IPS DF 4.7 (cell line): Measurements from ENCODE around the gene TOP2B.

Source experiments
- DNase-seq: peaks from one replicate; pipeline ENCODE4 v3.0.0-alpha.2; 2013; ENCODE audit warnings: low spot score; ENCODE audit errors: extremely low read depth

Gene TOP2B

DNA sequence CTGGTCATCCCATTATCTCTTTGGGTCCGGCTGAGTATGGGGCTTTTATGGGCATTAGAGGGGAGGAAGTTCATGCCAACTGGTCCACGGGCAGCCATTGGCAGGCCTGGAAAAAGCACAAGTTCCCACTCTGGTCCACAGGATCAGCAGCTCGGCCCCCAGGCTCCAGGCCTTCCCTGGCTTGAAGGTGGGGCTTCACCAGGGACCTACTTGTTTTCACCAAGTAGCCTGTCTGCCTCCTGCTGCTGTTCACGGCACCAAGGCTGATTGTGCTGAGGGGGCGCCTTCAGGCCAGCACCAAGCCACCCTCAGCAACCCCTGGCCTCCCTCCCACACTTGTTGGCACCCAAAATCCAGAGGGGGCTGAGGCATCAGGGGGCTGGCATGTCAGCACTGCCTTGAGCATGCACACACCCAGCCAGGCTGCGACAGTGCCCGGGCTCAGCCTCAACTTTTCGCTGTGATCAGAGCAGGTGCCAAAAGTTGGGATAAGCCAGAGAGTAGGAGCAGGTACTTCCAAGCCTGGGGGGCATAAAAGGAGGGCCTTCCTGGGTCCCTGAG is 9.1 kb upstream of the TOP2B start:
- DNase-seq: no peak

DNA sequence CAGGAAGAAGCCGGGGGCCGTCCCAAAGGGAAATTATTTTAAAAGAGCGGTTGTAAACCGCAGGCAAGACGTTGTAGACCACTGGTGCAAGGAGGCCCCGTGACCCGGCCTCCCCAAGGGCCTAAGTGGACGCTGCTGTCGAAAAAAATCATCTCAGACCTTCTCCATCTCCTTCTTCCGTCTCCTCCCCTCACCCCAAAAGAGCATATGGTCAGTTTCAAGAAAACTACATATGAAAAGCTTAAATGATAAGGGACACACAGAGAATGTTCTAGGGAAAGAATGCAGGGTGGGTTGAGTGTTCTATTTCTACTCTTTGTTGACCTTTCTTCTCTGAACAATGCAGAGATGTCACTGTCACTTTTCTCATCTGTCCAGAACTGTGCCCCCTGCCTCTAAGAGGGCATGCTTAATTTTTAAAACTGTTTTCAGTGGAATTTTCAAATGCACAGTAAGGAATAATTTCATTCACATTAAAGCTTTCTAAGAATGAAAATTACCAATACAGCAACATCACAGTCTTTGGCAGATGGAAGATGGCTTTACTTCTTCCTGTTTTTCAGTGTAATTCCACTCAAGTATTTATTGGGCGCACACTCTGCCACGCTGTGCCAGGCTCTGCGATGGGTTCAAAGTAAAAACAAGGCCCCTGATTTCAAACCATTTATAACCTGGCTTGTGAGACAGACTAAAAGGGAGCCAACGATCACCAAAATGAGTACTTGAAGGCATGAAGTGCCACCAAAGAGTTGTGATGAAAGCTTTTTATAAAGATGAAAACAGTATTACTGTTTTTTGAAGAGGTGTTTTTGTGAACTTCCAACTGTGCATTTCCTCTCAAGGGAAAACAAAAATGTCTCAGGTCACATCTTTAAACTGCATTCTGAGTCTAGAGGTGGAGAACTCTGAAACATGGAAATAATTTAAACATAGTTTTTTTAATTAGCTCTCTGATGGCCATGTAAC is 891 bp upstream of the TOP2B start:
- no peak for DNase-seq

DNA sequence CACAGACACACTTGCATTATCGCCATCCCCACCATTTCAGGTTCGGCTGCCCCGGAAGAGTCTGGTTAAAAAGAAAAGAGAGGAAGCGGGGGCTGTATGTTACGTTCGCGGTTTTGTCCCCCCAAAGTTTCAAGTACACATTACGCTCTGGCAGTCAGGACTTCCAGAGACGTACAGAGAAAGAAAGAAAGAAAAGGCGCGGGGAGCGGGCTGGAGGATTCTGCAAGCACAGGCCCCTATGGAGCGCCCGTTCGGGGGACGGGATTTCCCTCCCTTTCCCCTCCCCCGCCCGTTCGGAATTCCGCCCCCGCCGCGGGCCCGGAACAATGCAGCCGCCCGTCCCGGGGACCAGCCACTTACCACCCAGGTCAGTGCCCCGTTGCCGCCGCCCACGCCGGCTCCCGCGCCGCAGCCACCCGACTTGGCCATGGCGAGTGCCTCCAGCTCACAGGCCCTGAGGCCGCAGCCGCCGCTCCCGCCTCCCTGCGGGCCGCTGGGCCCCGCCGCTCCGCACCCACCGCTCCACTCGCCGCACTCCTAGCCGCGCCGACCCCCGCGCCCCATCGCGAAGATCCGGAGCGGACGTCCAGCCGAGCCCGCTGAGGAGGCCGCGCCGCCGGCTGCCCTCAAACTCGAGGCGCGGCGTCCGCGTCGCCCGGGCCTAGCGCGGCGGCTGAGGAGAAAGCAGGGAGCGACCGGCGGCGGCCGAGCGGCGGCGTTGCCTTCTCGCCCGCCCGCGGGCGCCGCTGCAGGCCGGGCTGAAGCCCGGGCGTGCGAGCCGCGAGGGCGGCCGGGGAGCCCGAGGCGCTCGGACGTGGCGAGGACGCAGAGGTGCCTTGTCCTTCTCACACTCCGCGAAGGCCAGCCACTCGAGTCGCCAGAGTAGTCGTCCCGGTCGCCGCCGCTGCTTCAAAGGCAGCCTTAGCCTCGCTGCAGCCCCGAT is 567 bp downstream of the TOP2B start:
- no peak for DNase-seq

DNA sequence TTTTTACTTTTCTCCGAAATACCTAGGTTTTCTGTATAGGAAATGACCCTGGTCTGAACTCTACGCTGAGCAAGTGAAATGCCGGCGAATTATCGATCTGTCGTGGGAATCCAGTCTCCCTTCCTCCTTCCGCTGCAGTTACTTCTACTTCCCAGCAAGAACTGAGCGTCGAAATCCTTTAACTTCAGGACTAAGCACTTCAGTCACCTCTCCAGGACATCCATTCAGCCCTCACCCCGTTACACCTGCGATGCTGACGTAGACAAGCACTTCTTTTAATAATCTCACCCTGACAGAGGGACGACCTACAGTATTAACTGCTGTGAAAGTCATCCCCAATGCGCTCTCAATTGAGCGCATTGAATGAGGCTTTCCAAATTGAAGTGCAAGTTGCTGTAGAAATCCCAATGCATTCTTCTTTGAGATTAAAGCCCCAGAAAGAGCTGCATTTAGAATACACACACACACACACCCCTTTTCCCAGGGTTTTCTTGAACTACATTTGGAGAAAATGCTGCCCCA is 1.3 kb downstream of the TOP2B start:
- DNase-seq: no peak

DNA sequence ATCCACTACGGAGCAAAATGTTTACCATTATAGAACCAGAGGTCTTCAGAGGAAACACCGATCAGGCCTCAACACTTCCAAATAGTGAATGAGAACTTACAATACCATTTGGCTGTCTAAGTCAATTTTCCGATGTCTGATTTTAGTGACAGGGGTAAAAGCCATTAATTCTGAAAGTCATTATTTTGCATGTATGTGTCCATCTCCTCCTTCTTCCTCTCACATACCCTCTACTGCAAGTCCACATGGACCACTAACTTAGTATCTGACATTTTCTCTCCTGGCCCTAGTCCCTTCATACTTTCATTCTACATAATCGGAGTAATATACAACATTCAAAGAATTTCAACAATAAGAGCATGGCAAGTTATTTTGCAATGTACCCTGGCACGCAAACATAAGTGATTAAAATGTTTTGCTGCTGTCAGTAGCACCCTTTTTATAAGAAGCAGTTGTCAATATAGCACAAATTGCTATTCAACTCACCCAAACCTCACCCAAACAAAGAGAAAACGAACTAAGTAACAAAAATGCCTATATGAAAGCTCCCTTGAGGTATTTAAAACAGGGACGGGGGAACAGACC is 1.9 kb downstream of the TOP2B start:
- DNase-seq: no peak

DNA sequence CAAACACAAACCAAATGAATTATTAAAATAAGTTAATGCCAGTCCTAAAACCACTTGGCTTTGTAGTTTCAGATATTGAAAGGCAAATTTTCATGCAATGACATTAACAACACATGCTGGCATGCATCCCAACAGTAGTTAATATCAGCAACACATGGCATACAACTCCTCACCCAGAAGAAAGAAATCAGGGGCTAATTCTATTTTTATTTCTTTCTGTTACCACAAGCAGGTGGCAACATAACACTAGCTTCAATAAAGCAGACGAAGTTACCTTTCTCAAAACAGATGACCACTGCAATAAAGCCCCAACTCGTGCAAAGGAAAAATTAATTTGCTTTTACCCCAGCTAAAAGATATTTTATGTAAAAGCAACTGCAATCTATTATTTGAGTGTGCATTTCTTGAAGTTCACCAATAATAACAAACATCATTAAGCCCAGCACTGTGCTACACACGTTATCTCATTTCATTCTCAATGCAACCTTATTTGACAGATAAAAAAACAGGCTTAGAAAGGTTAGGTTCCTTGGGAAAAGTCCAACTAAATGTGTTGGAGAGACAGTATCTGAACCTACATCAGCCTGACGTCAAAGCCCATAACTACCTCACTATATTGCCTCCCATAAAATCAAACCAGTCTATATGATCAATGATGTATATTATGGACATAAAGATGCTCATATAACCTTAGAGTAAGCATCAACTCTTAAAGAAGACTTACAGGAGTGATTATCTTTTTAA is 2.8 kb downstream of the TOP2B start:
- DNase-seq: no peak

DNA sequence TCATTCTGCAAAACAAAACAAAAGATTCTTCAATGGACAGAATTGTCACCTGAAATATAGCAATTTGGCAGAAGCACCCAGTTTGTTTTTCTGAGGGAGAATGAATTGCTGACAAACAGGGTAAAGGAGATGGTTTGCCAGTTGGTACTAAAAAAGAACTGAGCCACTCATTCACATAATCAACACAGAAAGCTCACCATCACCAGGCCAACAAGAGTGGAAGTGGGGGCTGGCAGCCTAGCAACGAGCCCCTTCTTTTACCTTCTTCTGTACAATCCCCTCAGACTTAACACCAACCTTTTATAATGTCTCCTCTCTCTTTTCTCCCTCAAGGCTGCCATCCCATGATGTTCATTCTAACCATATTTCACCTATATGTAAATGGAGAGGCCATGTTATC is 5.9 kb downstream of the TOP2B start:
- no peak for DNase-seq

DNA sequence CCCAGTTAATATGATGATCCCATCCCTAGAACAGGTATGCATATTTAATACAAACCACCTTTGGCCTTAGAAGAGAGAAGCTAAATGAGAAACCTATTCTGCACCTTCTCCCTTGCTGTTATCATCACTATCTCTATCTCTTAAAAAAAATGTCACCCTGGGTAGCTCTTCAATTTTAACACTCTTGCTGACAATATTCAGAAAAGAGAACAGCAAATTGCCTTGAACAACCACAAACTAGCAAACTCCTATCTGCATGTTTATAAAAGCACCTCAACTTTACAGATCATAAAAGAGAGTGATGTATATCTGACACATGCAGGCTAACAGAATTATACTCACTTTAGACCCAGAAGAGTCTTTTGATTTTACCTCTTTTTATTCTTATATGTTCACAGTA is 7.4 kb downstream of the TOP2B start:
- no peak for DNase-seq

DNA sequence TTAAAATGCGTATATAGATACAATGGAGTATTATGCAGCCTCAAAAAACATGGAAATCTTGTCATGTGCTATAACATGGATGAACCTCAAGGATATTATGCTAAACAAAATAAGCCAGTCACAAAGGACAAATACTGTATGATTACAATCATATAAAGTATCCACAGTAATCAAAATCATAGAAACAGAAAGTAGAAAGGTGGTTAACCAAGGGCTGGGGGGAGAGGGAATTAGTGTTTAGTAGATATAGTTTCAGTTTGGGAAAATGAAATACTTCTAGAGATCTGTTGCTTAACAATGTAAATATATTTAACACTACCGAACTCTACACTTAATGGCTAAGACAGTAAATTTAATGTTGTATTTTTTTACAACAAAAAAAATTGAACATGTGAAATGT is 9.0 kb downstream of the TOP2B start:
- DNase-seq: no peak

DNA sequence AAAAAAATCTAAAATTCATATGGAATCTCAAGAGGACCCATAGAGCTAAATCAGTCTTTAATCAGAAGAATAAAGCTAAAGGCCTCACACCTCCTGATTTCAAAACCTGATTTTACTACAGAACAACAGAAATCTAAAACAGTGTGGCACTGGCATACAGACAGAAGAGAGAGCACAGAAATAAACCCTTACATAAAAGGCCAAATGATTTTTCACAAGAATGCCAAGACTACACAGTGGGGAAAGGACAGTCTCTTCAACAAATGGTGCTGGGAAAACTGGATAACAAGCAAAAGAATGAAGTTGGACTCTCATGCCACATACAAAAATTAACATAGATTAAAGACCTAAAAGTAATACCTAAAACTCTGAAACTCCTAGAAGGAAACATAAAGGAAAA is 10.1 kb downstream of the TOP2B start:
- DNase-seq: no peak

DNA sequence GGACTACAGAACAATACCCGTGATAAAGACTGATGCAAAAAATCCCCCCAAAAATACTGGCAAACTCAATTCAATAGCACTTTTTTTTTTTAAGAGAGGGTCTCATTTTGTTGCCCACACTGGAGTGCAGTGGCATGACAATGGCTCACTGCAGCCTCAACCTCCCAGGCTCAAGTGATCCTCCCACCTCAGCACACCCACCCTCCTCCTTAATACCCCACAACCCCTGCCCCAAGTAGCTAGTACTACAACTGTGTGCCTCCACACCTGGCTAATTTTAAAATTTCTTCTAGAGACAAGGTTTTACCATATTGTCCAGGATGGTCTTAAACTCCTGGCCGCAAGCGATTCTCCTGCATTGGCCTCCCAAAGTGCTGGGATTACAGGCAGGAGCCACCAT is 11.4 kb downstream of the TOP2B start:
- no peak for DNase-seq

DNA sequence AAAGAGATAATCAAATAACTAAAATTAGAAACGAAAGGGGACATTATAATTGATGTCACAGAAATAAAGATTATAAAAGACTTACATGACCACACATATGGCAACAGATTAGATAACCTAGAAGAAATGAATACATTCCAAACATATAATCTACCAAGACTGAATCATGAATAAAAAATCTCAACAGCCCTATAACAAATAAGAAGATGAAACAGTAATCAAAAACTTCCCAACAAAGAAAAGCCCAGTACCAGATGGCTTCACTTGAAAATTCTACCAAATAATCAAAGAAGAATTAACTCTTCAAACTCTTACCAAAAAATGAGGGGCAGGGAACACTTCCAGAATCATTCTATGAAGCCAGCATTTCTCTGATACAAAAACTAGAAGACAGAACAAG is 11.8 kb downstream of the TOP2B start:
- DNase-seq: no peak

DNA sequence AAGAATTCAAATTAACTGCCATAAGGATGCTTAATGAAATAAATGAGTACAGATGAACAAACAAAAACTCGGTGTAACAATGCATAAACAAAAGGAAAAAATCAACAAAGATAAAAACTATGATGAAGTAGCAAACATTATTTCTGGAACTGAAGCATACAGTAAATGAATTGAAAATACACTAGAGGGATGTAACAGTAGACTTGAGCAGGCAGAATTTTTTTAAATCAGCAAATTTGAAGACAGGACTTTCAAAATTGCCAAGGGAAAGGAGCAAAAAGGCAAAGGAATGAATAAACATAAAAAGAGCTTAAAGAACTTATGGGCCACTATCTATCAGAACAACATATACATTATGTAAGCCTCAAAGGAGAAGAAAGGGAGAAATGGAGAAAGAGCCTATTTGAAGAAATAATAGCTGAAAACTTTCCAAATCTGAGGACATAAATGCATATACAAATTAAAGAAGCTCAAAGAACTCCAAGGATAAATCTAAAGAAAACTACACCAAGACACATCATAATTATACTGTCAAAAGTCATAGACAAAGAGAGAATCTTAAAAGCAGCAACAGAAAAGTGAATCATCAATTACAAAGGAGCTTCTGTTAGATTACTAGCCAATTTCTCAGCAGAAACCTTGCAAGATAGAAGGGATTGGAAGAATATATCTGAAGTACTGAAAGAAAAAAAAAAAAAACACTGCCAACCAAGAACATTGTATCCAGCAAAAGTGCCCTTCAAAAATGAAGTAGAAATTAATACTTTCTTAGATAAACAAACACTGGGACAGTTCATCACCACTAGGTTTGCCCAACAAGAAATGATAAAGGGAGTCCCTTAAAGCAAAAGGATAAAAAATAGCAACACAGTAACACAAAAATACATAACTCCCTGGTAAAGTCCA is 15.5 kb downstream of the TOP2B start:
- DNase-seq: no peak

DNA sequence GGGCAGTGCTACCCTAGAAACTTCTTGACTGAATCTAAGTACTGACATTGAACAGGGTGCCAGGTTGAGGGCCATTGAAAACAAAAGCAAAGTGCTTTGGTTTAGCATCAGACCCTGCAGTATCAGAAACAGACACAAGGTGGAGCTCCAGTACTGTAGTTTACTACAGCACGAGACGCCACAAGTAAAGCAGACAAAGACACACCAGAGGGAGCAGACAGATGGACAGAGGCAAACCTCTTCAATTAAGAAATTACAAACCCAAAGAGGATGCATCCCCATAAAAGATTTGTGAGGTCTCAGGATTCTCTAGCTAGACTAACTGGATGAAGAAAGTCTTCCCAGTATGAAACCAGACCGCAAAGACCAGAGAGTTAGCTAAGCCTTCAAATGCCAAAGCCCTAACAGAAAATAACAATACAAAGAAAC is 16.6 kb downstream of the TOP2B start:
- DNase-seq: peak; percentile 87

DNA sequence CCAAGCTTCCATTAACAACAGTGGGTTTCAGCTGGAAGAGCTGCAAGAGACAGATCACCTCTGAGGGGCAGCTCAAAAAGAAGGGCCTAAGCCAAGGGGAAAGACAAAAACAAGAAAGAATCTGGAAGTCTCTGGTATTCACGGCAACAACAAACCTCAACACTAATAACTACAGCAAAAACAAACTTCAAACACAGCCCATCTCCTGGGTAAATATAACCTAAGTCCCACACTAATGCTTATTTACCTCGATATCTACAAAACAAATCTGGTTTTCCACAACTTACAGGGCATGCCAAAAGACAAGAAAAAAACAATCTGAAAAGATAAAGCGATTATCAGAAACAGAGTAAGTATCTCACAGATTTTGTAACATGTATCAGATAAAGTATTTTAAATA is 29.7 kb downstream of the TOP2B start:
- DNase-seq: no peak

DNA sequence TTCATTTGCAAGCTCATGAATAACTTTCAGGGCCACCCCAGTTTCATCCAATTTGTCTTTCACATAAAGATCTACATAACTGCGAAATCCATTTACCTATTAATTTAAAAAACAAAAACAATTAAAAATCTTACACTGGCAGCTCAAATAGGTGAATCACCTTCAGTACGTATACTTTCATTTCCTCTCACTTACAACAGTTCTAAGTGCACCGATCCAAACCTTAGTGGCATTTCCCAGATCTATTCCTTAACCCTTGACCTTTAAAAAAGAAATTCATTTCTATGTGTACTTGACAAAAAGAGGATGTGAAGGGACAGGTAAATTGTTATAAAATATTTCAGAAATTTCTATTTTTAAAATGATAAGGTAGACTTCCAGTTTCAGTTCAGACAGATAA is 30.8 kb downstream of the TOP2B start:
- DNase-seq: no peak

DNA sequence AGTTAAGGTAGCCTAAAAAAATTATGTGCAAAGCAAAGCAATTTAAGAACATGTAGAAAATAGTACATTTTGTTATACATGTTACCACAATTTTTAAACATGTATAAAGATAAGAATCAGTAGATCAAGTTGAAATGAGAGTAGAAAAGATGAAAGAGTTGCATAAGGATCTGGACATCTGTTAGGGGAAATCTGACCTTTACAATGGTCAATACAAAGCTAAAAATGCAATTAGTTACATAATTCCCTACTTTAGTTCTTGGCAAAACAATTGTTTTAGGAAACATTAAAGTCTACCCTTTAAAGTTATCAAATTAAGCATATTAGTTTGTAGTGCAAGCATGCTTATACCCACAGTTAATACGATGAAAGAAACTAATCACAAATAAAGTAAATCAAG is 32.7 kb downstream of the TOP2B start:
- no peak for DNase-seq

DNA sequence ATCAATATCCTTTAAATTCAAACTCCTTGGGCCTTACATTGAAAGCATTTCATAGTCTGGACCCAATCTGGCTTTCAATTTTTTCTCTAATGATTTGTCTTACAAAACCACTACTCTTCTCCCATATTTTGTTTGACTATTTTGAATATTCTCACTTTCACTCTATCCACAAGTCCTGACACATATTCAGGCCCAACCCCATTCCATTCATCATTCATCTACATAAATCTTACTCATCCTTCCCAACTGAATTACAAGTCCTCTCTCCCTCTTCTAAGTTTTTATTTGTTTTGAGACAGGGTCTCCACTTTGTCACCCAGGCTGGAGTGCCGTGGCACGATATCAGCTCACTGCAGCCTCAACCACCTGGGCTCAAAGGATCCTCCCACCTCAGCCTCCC is 43.6 kb downstream of the TOP2B start:
- DNase-seq: no peak

DNA sequence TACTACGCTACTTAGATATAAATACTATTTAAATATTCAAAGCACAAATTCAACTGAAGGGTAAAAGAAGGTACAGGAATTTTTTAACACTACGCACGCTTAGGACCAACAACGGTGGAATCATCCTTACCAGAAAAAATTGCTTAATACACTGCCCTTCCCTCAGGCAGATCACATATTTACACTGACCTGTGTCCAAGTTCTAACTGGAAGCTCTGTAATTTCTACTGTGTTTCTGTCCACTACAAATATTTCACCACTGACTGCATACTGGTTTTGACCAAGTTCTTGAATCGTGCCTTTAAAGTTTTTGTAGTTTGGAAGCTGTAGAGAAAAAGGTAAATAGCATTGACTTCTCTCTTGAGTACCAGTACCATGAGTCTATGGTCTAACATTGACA is 44.2 kb downstream of the TOP2B start:
- no peak for DNase-seq

DNA sequence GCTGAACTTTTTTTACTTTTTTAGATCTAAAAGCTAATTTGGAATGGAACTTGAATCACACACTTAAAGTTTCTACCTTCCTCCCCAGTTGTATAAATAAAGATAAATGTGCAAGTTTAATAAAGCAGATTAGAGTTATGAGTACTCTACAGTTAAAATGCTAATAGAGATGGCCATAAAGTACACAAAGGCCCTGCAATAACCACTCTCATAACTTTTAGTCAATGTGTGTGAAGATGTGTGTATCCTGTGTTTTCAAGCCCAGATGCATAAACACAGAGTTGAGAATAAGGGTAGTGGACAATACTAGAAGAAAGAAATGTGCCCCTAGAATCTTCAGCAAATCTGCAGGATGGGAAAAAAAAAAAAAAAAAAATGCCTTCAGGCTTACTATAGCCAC is 45.3 kb downstream of the TOP2B start:
- DNase-seq: no peak
